Astrocyte of the hippocampus (primary cell): ENCODE measurements around the gene GJA5.
"Not testable (repeated sequence)": the region's sequence is repeated elsewhere in the genome, so short reads cannot be mapped to it uniquely, and the experiment has no call there.

Source experiments
- DNase-seq: peaks from one replicate; pipeline ENCODE4 v3.0.0; 2011; ENCODE audit warnings: low read depth, low spot score

The GJA5 gene

DNA sequence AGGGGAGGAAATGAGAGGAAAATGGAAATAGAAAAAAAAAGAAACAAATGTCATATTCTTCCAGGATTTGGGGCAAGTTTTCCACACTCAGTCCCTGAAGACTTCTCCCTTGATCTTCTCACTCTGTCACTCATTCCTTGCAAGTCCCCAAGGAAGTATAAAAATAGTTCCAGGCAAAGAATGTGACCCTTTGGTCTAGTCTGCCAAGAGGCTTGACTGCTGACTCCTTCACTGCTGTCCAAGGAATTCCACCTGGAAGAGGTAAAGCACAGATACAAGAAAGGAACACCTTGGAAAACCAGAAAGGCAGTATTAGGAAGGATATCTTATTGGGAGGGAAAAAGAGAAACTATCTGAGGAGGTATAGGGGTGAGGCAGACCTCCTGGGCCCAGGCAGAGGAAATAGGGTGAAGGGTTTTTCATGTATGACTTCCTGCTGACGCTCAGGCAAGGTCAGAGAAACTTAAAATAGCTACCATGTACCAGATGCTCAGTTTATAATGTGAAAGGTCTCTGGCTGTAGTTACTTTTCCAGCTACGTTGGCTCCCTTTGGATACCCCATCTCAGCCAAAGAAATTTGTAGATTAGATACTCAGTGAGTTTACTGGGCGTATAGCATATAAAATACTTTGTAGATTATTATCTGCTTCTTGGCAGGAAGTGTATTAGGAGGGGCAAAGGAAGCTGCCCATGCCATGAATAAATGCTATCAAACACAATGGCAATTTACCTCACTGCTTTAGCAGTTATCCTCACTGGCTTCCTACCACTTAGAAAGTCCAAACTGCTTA lies 2.0 kb upstream of the GJA5 start:
- no peak for DNase-seq

- no peak for DNase-seq
These were observed 1.9 kb downstream of the GJA5 start for GRCh38 chr1:147758379-147759100.

- no peak for DNase-seq
These were observed 3.1 kb downstream of the GJA5 start for GRCh38 chr1:147757015-147757990.

- no peak for DNase-seq
These were observed 4.1 kb downstream of the GJA5 start for GRCh38 chr1:147756341-147756740.

- no peak for DNase-seq
These were observed 5.7 kb downstream of the GJA5 start for GRCh38 chr1:147754661-147755060.

DNA sequence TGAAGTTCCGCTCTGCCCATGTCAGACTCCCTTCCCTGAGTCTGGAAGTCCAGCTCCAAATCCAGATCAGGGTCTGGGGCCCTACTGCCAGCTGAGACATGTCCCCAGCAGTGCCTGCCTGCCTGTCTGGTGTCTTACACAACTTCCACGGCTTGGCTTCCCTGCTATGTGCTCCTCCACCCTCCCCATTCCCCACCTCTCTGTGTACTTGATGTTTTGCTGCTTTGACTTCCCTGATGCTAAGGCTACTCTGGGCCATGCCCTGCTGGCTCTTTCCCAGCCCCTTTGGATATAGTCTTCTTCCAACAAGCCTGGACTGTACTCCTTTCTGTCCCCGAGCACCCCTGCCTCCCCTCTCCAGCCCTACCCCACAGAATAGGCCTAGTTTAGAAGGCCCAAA lies 7.3 kb downstream of the GJA5 start:
- DNase-seq, result no peak

DNA sequence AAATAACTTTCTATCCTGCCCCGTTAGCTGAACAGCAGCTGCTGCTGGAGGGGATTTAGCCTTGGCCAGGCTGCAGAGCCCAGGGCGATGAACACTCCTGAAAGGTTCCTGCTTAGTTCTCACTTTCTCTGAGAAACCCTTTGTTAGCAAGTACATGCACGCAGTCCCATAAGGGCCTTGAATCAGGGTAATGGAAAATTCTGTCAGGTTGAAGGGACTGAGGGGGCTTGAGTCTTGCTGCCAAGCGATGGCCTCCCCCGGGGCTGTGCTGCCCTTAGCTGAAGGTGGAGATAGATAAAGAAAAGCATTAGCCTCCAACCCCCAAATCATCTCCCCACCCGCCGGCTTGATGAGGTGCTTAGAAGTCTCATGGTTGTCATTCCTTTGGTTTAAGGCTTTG lies 7.9 kb downstream of the GJA5 start:
- no peak for DNase-seq

- DNase-seq, result no peak
These were observed 9.1 kb downstream of the GJA5 start for GRCh38 chr1:147751346-147751745.

- DNase-seq, result no peak
These were observed 9.7 kb downstream of the GJA5 start for GRCh38 chr1:147750618-147751217.

DNA sequence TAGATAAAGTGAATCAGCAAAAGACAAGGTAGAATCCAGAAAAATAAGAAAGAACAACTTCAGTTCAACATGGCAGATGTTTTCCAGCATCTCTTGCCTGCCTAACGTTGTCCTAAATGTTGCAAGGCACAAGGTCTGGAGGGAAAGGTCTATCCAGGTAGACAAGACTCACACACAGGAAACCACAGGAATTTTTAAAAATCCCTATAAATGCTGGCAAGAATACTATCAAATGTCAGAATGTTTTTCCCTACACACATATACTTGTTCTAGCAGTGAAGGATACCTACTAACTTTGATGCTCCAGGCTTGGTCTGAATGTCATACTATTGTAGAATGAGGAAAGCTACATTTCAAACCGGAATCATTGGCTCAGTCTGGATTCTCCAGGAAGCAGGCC lies 10.6 kb downstream of the GJA5 start:
- DNase-seq, result no peak

- DNase-seq, result no peak
These were observed 11.6 kb downstream of the GJA5 start for GRCh38 chr1:147748676-147749350.

- DNase-seq, result no peak
These were observed 12.4 kb downstream of the GJA5 start for GRCh38 chr1:147747966-147748365.

GRCh38 chr1:147745271-147745670 lies 15.1 kb downstream of the GJA5 start:
- DNase-seq, result no peak

DNA sequence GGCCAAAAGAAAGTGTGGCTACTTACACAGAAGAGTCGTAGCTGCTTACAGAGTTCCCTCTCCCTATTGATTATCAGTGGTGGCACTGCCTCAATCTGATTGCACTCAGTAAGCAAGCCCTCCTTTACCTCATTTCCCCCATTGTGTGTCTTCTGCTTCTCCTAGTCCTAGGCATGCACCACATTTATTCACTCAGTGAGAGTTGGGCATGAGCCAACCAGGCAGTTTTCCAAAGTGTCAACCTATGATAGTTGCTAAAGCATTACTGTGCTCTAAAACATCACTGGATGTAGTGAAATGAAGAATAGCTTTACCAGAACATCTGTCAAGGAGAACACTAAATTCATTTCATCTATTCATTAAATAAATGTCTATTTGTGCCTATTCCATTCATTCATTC lies 19.3 kb downstream of the GJA5 start:
- DNase-seq, result no peak

DNA sequence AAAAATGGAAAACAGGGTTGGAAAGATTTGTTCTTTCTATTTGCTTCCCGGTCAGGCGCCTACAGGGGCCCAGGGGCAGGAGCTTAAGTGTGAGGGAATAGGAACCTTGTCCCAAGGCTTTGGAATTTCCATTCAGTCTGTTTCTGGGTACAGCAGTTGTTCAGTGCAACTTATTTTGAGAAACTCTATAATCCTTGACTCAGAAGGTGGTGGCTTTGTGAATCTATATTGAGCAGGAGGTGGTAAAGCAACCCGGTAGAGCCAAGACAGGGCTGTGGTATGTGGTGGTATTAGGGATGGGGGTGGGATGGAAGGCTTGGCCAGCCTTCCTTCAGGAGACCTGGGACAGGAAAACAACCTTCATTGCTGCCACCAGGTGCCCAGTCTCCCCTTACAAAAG lies 20.0 kb downstream of the GJA5 start:
- DNase-seq, result no peak

- DNase-seq, result no peak
These were observed 21.5 kb downstream of the GJA5 start for GRCh38 chr1:147738739-147739476.

- DNase-seq, result no peak
These were observed 22.3 kb downstream of the GJA5 start for GRCh38 chr1:147738129-147738528.

- no peak for DNase-seq
These were observed 23.5 kb downstream of the GJA5 start for GRCh38 chr1:147736883-147737282.

GRCh38 chr1:147735423-147735822 lies 25.0 kb downstream of the GJA5 start:
- DNase-seq, result no peak

DNA sequence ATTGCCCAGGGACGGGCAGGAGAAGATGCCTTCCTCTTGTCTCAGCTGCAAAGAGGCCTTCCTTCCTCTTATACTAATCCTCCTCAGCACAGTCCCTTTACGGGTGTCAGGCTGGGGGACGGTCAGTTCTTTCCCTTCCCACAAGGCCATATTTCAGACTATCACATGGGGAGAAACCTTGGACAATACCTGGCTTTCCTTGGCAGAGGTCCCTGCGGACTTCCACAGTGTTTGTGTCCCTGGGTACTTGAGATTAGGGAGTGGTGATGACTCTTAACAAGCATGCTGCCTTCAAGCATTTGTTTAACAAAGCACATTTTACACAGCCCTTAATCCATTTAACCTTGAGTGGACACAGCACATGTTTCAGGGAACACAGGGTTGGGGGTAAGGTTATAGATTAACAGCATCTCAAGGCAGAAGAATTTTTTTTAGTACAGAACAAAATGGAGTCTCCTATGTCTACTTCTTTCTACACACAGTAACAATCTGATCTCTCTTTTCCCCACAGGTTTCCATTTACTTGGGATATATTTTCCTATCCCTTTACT lies 26.0 kb downstream of the GJA5 start:
- not testable (repeated sequence) for DNase-seq
